Chondrocyte (in vitro differentiated cells): ENCODE data around the gene C22orf31. TPM values are rescaled to one million over a fixed set of nuclear protein-coding genes. Genes with fewer than 3 reads are reported as not detected.

Experiments
- DNase-seq: peaks from one replicate; pipeline ENCODE4 v3.0.0; 2021; ENCODE audit warnings: mixed read lengths, low spot score
- H3K27ac Mint-ChIP-seq: one replicate; pipeline ENCODE4 v1.8.0; 2021; ENCODE audit warnings: mild to moderate bottlenecking, moderate library complexity, mixed read lengths; ENCODE audit not compliant: unreplicated experiment
- H3K27me3 Mint-ChIP-seq: 2 replicates; pipeline ENCODE4 v1.8.0; 2021; ENCODE audit warnings: low read depth, mixed read lengths
- H3K36me3 Mint-ChIP-seq: 2 replicates; pipeline ENCODE4 v1.8.0; 2021; ENCODE audit warnings: low read depth, mixed read lengths
- H3K4me1 Mint-ChIP-seq: 2 replicates; pipeline ENCODE4 v1.8.0; 2021; ENCODE audit warnings: low read depth, mild to moderate bottlenecking, mixed read lengths
- H3K4me3 Mint-ChIP-seq: one replicate; pipeline ENCODE4 v1.8.0; 2021; ENCODE audit warnings: mild to moderate bottlenecking, moderate library complexity, mixed read lengths; ENCODE audit not compliant: unreplicated experiment
- H3K9me3 Mint-ChIP-seq: 2 replicates; pipeline ENCODE4 v1.8.0; 2021; ENCODE audit warnings: low read depth, mixed read lengths
- total RNA-seq: library from RNA; stranded (reverse); gene quantifications from 3 replicates; pipeline ENCODE4 v1.2.1, GENCODE V29; 2021
- TF ChIP-seq, protein P1 (sequence below): fragments of 200-600 bp; sonication (generic); IDR thresholded peaks from 2 replicates; pipeline ENCODE4 v1.5.0; 2021; ENCODE audit warnings: antibody characterized with exemption, mild to moderate bottlenecking, moderate library complexity

The C22orf31 gene
- total RNA-seq, 1 donor from 2014 or later = not detected

GRCh38 chr22:29023172-29023796 is 38.3 kb downstream of the C22orf31 start:
- H3K4me3 Mint-ChIP-seq = no peak overlapping the region

DNA sequence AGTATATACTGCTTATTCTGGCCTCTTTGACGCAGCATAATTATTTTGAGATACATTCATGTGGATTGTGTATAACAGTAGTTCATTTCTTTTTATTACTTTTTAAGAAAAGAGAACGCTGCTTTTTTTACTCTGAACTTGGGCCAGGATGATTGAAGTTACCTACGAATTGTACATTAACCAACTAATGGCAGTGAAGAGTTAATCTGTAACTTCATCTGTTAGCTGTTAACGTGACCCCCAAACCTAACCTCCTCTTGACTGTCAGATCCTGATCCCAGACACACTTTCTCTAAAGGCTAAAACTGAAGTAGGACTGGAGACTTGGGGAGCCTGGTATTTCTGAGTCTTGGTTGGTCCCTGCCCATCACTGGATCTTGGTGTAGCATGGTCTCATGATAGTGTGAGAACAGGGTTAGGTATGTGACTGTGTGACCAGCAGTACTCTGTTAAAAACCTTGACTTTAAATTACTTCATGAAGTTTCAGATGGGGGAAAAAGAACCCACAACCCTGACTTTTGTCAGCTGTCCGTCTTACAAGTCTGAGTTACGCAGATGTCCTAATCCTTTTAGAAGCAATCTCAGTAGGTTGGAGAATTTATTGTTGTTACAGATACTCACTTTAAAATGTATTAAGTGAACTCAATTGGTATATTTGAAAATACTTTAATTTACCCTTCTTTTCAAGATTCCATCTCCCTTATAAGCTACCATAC is 39.4 kb downstream of the C22orf31 start:
- H3K4me3 Mint-ChIP-seq = no peak overlapping the region
- DNase-seq = no peak
- peaks cover 8% of the 10 kb centered on the region for H3K36me3 Mint-ChIP-seq
- TF ChIP-seq, protein P1, sequence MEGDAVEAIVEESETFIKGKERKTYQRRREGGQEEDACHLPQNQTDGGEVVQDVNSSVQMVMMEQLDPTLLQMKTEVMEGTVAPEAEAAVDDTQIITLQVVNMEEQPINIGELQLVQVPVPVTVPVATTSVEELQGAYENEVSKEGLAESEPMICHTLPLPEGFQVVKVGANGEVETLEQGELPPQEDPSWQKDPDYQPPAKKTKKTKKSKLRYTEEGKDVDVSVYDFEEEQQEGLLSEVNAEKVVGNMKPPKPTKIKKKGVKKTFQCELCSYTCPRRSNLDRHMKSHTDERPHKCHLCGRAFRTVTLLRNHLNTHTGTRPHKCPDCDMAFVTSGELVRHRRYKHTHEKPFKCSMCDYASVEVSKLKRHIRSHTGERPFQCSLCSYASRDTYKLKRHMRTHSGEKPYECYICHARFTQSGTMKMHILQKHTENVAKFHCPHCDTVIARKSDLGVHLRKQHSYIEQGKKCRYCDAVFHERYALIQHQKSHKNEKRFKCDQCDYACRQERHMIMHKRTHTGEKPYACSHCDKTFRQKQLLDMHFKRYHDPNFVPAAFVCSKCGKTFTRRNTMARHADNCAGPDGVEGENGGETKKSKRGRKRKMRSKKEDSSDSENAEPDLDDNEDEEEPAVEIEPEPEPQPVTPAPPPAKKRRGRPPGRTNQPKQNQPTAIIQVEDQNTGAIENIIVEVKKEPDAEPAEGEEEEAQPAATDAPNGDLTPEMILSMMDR = no peak
- H3K27ac Mint-ChIP-seq = peak overlapping the region; percentile 37
- peaks cover 7% of the 10 kb centered on the region for H3K9me3 Mint-ChIP-seq
- peaks cover 7% of the 10 kb centered on the region for H3K4me1 Mint-ChIP-seq
- H3K27me3 Mint-ChIP-seq = no peaks in the 10 kb centered on the region

More at GRCh38 chr22:29023172-29023796, 38.3 kb downstream of the C22orf31 start:
- TF ChIP-seq, protein P1 = no peak
- peaks cover 4% of the 10 kb centered on the region for H3K9me3 Mint-ChIP-seq
- no peak for DNase-seq
- no peak overlapping the region for H3K27ac Mint-ChIP-seq
- H3K27me3 Mint-ChIP-seq = no peaks in the 10 kb centered on the region
- peaks cover 7% of the 10 kb centered on the region for H3K4me1 Mint-ChIP-seq
- H3K36me3 Mint-ChIP-seq = peaks cover 5% of the 10 kb centered on the region

DNA sequence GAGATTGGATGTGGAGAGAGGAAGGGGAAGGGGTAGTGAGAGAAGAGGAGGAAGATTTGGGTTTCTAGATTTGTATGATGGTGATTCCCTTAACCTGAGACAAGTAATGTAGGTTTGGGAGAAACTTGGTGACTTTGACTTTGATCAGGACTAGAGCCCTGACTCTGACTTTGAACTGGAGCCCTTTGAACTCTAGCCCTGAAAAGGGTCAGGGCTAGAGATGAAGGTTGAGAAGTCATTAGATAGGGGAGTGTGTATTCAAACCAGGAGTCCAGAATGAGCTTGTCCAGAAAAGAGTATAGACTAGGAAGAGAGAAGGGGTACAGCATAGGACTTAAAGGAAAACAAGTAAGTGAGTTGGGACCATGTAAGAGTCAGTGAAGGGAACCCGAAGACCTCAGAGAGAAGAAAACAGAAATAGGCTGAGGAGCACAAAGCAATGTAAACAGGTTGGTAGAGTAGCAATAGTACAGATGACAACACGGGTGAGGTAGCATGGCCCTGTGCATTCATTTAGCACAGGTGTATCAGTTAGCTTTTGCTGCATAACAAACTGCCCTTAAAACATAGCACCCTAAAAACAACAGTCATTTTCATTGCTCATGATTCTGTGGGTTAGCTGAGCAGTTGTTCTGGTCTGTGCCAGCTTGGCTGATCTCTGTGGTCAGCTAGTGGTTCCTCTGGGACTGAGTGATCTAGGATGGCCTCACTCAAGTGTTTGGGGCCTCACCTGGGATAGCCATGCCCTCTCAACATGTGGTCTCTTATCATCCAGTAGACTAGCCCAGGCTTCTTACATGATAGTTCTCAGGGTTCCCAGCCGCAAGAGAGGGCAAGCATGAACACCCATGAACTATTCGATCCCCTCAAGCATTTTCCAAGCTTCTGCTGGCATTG is 43.1 kb downstream of the C22orf31 start:
- Mint-ChIP-seq H3K36me3 (peaks cover 6% of the 10 kb centered on the region), H3K4me3 (no peak overlapping the region), H3K27me3 (no peaks in the 10 kb centered on the region), H3K4me1 (peaks cover 7% of the 10 kb centered on the region), H3K9me3 (peaks cover 7% of the 10 kb centered on the region), H3K27ac (no peak overlapping the region)
- no peak for DNase-seq
- TF ChIP-seq, protein P1 = no peak

- TF ChIP-seq, protein P1 = no peak
- Mint-ChIP-seq H3K4me1 (peaks cover 11% of the 10 kb centered on the region), H3K9me3 (peaks cover 7% of the 10 kb centered on the region), H3K4me3 (no peak overlapping the region), H3K36me3 (peaks cover 6% of the 10 kb centered on the region), H3K27ac (no peak overlapping the region), H3K27me3 (no peaks in the 10 kb centered on the region)
- DNase-seq = no peak
Observed at GRCh38 chr22:29016067-29016938, 45.3 kb downstream of the C22orf31 start.
